Measurements from ENCODE around the gene SLC32A1. TPM values are rescaled to one million over a fixed set of nuclear protein-coding genes. Genes with fewer than 3 reads are reported as not detected.

SLC32A1 gene
- total RNA-seq, 4 donors from 2014 or later: not detected

DNA sequence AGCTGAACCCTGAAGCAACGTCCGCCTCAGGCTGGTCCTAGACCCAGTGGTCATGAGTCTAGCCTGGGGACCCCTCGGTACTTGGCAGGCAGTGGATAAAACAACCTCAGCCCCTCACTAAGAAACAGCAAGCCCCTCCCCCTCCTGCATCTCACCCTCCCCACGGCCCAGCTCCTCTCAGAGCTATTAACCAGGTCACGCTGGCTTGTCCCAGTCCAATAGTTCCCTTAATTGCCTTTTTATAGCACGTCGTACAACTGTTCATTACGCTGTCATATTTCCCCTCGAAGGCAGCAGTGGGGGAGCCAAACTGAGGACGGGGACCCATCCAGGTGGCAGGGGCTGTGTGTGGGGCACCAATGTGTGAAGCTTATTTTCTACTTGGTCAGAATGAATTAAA lies 8.6 kb upstream of the SLC32A1 start:
- Histone ChIP-seq H3K4me1 (no peaks in the 10 kb centered on the region), H3K27ac (no peak overlapping the region), H3K9me3 (no peaks in the 10 kb centered on the region), H3K27me3 (peaks cover 0 to 77% of the 10 kb centered on the region in 2 donors), H3K4me3 (no peak overlapping the region), H3K36me3 (no peaks in the 10 kb centered on the region)
- no peak for DNase-seq (ENCODE audit: low spot score in 2 of 2)
- WGBS, 2 donors: 11 to 21% methylated on average over 10 of the region's 10 CpGs
- TF ChIP-seq, protein P1, sequence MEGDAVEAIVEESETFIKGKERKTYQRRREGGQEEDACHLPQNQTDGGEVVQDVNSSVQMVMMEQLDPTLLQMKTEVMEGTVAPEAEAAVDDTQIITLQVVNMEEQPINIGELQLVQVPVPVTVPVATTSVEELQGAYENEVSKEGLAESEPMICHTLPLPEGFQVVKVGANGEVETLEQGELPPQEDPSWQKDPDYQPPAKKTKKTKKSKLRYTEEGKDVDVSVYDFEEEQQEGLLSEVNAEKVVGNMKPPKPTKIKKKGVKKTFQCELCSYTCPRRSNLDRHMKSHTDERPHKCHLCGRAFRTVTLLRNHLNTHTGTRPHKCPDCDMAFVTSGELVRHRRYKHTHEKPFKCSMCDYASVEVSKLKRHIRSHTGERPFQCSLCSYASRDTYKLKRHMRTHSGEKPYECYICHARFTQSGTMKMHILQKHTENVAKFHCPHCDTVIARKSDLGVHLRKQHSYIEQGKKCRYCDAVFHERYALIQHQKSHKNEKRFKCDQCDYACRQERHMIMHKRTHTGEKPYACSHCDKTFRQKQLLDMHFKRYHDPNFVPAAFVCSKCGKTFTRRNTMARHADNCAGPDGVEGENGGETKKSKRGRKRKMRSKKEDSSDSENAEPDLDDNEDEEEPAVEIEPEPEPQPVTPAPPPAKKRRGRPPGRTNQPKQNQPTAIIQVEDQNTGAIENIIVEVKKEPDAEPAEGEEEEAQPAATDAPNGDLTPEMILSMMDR (IDR thresholded peaks at IDR 0.05): no peak
- no peak for TF ChIP-seq POLR2A (IDR thresholded peaks at IDR 0.05)
- TF ChIP-seq EP300 (IDR thresholded peaks at IDR 0.05): no peak

DNA sequence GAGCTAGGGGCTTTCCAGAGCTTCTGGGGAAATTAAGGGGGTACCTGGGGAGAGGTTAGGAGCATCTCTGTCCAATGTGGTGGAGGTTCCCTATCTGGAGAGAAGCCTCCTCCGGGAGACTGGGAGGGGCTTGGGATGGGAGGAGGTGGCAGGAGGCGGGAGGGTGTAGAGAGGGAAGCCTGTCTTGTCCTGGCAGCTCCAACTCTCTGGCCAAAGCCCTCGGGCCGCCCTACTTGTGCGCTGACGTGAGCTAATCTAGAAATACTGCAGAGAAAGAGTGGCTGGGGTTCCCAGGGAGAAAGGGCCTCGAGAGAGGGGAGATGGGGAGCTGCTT lies 1.6 kb upstream of the SLC32A1 start:
- Histone ChIP-seq H3K4me1 (peaks cover 0 to 45% (median 2%) of the 10 kb centered on the region in 4 donors), H3K9me3 (no peaks in the 10 kb centered on the region), H3K27me3 (peaks cover 0 to 98% of the 10 kb centered on the region in 2 donors), H3K4me3 (no peak overlapping the region), H3K27ac (no peak overlapping the region), H3K36me3 (no peaks in the 10 kb centered on the region)
- 0 to 2% methylated on average over 7 of the region's 7 CpGs for WGBS, 2 donors
- DNase-seq (ENCODE audit: low spot score in 2 of 2): no peak
- TF ChIP-seq, protein P1 (IDR thresholded peaks at IDR 0.05): no peak
- no peak for TF ChIP-seq EP300 (IDR thresholded peaks at IDR 0.05)

DNA sequence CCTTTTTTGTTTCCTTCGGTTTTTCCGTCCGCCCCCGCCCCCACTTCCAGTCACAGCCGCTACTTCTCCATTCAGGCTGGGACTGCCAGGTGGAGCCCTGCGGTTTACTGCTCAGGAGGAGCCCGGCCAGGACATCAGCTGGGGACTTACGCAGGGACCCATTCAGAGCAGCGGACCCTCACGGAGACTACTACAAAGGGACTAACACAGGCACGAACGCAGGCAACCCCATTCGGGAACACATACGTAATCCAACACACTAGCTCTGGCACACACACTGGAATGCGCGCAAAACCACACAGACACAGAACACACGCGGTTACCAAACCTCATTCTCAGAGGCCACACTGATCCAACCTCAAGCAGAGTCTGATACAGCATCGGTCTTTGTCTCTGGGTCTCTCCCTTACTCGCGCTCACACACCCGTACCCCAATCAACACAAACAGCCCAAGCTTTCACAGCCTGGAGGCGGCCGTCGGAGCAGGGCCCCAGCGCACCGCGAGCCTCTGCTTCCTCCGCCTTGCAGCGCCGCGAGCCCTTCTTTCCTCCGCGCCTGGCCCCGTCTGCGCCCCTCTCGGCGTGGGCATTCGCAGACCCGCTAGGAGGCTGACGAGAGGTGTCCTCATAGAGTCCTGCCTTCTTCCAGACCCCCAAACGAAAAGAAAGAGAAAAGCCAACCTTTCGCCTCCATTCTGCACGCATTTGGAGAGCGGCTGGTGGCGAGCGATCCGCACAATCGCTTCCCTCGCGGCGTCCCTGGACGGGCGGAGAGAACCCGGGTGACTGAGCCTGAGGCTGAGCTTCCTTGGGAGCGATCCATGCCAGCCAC lies 1.1 kb upstream of the SLC32A1 start:
- Histone ChIP-seq H3K4me3 (no peak overlapping the region), H3K27me3 (peaks cover 0 to 98% of the 10 kb centered on the region in 2 donors), H3K36me3 (no peaks in the 10 kb centered on the region), H3K27ac (no peak overlapping the region), H3K4me1 (peaks cover 0 to 51% (median 2%) of the 10 kb centered on the region in 4 donors), H3K9me3 (no peaks in the 10 kb centered on the region)
- DNase-seq (ENCODE audit: low spot score in 2 of 2): no peak
- TF ChIP-seq POLR2A (IDR thresholded peaks at IDR 0.05) (no peak), EP300 (IDR thresholded peaks at IDR 0.05) (no peak)
- TF ChIP-seq, protein P1 (IDR thresholded peaks at IDR 0.05): no peak
- WGBS, 2 donors: 2% methylated on average over 33 to 36 of the region's 56 CpGs

DNA sequence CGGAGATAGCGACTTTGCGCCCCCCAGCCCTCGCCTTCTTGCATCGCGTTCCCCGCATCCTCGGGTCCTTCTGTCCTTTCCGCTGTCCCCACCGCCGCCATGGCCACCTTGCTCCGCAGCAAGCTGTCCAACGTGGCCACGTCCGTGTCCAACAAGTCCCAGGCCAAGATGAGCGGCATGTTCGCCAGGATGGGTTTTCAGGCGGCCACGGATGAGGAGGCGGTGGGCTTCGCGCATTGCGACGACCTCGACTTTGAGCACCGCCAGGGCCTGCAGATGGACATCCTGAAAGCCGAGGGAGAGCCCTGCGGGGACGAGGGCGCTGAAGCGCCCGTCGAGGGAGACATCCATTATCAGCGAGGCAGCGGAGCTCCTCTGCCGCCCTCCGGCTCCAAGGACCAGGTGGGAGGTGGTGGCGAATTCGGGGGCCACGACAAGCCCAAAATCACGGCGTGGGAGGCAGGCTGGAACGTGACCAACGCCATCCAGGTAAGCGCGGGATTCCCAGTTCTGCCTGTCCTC lies 401 bp downstream of the SLC32A1 start:
- no peak for DNase-seq (ENCODE audit: low spot score in 2 of 2)
- H3K36me3 ChIP-seq: no peaks in the 10 kb centered on the region
- WGBS, 2 donors: 2 to 4% methylated on average over 44 of the region's 46 CpGs
- no peaks in the 10 kb centered on the region for H3K9me3 ChIP-seq
- peaks cover 0 to 64% (median 2%) of the 10 kb centered on the region in 4 donors for H3K4me1 ChIP-seq
- no peak overlapping the region for H3K27ac ChIP-seq
- no peak overlapping the region for H3K4me3 ChIP-seq
- TF ChIP-seq POLR2A (IDR thresholded peaks at IDR 0.05) (no peak), EP300 (IDR thresholded peaks at IDR 0.05) (no peak)
- TF ChIP-seq, protein P1 (IDR thresholded peaks at IDR 0.05): no peak
- H3K27me3 ChIP-seq: peaks cover 0 to 98% of the 10 kb centered on the region in 2 donors

DNA sequence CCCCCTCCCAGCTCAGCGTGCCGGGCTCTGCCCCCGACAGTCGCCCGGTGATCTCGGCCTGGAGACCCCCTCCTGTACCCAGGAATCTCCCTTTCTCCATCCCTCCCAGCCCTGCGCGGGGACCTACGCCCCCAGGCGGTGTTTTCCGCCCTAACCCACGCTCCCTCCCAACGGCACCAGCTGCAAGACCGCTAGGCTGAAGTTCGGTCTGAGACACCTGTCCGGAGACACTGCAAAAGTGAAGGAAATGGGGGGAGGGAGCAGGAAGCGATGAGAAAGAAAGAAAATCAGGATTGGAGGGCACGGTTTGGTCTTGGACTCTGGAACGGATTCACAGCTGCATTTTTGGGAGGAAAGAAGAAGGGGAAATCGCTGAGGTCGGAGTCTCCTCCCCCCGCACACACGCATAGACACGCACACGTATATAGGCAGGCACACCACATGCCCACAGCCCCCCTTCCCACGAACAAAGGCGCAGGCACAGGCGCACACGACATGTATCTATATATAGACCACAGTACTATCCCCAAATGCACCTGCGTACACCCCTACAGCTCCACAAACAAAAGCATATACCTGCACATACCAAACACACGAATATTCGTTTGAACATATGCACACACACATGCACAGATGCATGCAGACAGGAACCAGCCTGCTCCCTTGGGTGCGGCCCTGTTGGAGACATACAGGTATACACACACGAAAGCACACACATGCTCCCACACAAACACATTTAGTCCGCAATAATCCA lies 1.0 kb downstream of the SLC32A1 start:
- no peak for DNase-seq (ENCODE audit: low spot score in 2 of 2)

More for the DNA sequence above, 1.0 kb downstream of the SLC32A1 start:
- Histone ChIP-seq H3K9me3 (no peaks in the 10 kb centered on the region), H3K4me3 (no peak overlapping the region), H3K27me3 (peaks cover 0 to 98% of the 10 kb centered on the region in 2 donors), H3K4me1 (peaks cover 0 to 71% (median 2%) of the 10 kb centered on the region in 4 donors), H3K36me3 (no peaks in the 10 kb centered on the region), H3K27ac (no peak overlapping the region)
- no peak for TF ChIP-seq EP300 (IDR thresholded peaks at IDR 0.05)
- WGBS, 2 donors: 3 to 5% methylated on average over 33 to 35 of the region's 35 CpGs

All from tibial nerve (tissue), 4 donors.